Eye (tissue), 1 donor: Measurements from ENCODE around the gene HTR4.
A peak's percentile ranks its signal among the peaks of the same experiment; 100 is the strongest.
"Not testable (repeated sequence)": the region's sequence is repeated elsewhere in the genome, so short reads cannot be mapped to it uniquely, and the experiment has no call there.

ENCODE experiments used
- DNase-seq: peaks from one replicate; pipeline ENCODE4 v3.0.0-alpha.2; 2015

HTR4 gene

GRCh38 chr5:148653836-148654781 is at the start of gene HTR4:
TSS of gene HTR4 (minus strand) at chr5:148654527. CDS start at chr5:148637014, 17,513 bp downstream.
- DNase-seq: peak; percentile 24

- DNase-seq: no peak
Observed at GRCh38 chr5:148702019-148702596, 47.8 kb upstream of the HTR4 start.

- DNase-seq: no peak
Observed at GRCh38 chr5:148699028-148699427, 44.7 kb upstream of the HTR4 start.

- DNase-seq: no peak
Observed at GRCh38 chr5:148697809-148698196, 43.5 kb upstream of the HTR4 start.

- DNase-seq: peak; percentile 27
Observed at GRCh38 chr5:148697180-148697808, 43.0 kb upstream of the HTR4 start.

GRCh38 chr5:148696187-148697036 is 42.1 kb upstream of the HTR4 start:
- no peak for DNase-seq

- DNase-seq: no peak
Observed at GRCh38 chr5:148690945-148691344, 36.6 kb upstream of the HTR4 start.

- no peak for DNase-seq
Observed at GRCh38 chr5:148688787-148689186, 34.5 kb upstream of the HTR4 start.

- no peak for DNase-seq
Observed at GRCh38 chr5:148687871-148688270, 33.5 kb upstream of the HTR4 start.

GRCh38 chr5:148687427-148687826 is 33.1 kb upstream of the HTR4 start:
- no peak for DNase-seq

- no peak for DNase-seq
Observed at GRCh38 chr5:148686660-148687059, 32.3 kb upstream of the HTR4 start.

- peak; percentile 8 for DNase-seq
Observed at GRCh38 chr5:148685520-148686134, 31.3 kb upstream of the HTR4 start.

- DNase-seq: no peak
Observed at GRCh38 chr5:148684528-148684927, 30.2 kb upstream of the HTR4 start.

GRCh38 chr5:148683651-148684050 is 29.3 kb upstream of the HTR4 start:
- DNase-seq: no peak

- no peak for DNase-seq
Observed at GRCh38 chr5:148682058-148683026, 28.0 kb upstream of the HTR4 start.

GRCh38 chr5:148681157-148682057 is 27.1 kb upstream of the HTR4 start:
- DNase-seq: no peak

- not testable (repeated sequence) for DNase-seq
Observed at GRCh38 chr5:148673704-148674103, 19.4 kb upstream of the HTR4 start.

GRCh38 chr5:148666353-148666752 is 12.0 kb upstream of the HTR4 start:
- DNase-seq: no peak

GRCh38 chr5:148665431-148665830 is 11.1 kb upstream of the HTR4 start:
- DNase-seq: no peak

- no peak for DNase-seq
Observed at GRCh38 chr5:148663509-148663908, 9.2 kb upstream of the HTR4 start.
